GM10248 (cell line): ENCODE measurements around the gene BUB1.
"Not testable (repeated sequence)": the region's sequence is repeated elsewhere in the genome, so short reads cannot be mapped to it uniquely, and the experiment has no call there.

Experiments
- CTCF ChIA-PET: fragments of 300-600 bp; sonication (Branson Sonifier 250); formaldehyde crosslinking; extraction: SDS; loops from one replicate; lab custom pipeline; 2021; ENCODE audit warnings: antibody characterized with exemption; lab: Yijun Ruan, JAX
- POLR2A ChIA-PET: fragments of 350-650 bp; sonication (Branson Sonifier 250); formaldehyde crosslinking; extraction: SDS; loops from one replicate; lab custom pipeline; 2020; ENCODE audit warnings: antibody characterized with exemption; lab: Yijun Ruan, JAX
- DNase-seq: peaks from one replicate; pipeline ENCODE4 v3.0.0; 2012; ENCODE audit errors: extremely low spot score
- TF ChIP-seq, protein P1 (sequence below): IDR thresholded peaks from 2 replicates; pipeline ENCODE4 v1.5.1; 2012; ENCODE audit warnings: mild to moderate bottlenecking, low read depth; ENCODE audit errors: extremely low read depth, missing control alignments, control extremely low read depth

BUB1 gene

DNA sequence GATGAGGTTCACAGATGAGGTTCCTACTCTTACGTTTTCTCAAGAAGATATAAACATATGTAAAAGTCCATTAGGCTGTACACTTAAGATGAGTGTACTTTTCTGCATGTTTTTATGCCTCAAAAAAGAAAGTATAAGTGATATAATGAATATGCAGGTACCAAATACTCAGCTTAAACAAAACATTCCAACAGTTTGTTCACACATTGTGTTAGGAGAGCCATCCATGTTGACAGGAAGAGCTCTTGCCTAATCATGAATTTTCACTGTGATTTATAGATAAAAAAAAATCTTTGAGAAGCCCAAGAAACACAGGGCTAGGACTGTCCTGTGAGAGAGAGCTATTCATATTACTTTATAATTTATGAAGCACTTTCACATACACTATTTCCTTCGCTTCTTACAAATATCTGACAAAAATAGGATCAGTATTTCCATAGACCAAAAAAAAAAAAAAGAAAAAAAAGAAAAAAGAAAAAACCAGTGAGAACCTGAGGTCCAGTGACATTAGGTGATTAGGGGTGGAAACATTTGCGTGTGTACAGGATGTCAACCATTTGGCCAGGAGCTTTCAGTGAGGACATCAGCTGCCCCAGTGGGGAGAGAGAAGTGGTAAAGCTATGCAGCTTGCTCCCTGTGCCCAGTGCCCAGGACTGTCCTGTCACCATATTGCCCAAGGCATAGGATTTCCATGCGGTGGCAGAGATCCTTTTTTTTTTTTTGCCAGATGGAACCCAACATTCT is 38.7 kb downstream of the BUB1 start:
- POLR2A ChIA-PET: interaction anchor here (0.7 kb wide), 1 partner anchor 1249 kb away, joined by 3 read pairs; no protein-coding TSS in a partner anchor
- CTCF ChIA-PET: interaction anchor here (1.0 to 3.3 kb wide), 3 partner anchors 10 to 34 kb away, joined by 3 to 9 read pairs (median 3); no protein-coding TSS in a partner anchor
- TF ChIP-seq, protein P1, sequence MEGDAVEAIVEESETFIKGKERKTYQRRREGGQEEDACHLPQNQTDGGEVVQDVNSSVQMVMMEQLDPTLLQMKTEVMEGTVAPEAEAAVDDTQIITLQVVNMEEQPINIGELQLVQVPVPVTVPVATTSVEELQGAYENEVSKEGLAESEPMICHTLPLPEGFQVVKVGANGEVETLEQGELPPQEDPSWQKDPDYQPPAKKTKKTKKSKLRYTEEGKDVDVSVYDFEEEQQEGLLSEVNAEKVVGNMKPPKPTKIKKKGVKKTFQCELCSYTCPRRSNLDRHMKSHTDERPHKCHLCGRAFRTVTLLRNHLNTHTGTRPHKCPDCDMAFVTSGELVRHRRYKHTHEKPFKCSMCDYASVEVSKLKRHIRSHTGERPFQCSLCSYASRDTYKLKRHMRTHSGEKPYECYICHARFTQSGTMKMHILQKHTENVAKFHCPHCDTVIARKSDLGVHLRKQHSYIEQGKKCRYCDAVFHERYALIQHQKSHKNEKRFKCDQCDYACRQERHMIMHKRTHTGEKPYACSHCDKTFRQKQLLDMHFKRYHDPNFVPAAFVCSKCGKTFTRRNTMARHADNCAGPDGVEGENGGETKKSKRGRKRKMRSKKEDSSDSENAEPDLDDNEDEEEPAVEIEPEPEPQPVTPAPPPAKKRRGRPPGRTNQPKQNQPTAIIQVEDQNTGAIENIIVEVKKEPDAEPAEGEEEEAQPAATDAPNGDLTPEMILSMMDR: no peak
- no peak for DNase-seq

DNA sequence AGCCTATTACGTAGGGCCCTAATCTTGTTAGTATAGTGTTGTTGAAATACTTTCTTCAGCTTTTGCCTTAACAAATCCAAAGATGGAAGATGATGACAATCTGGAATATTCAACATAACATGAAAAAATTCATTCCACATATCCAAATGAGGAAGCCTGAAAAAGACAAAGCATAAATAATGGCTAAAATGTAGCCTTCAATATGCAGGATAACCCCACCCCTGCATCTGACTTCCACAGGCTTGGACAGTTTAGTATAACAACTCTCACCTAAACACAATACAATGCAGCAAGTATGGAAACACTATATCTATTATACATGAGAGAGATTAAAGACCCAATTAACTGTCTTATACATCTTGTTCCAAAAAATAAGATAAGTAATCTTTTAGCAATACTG is 39.9 kb downstream of the BUB1 start:
- TF ChIP-seq, protein P1: no peak
- POLR2A ChIA-PET: no interaction called here
- CTCF ChIA-PET: interaction anchor here (1.1 to 3.3 kb wide), 2 partner anchors 11 to 24 kb away, joined by 3 to 9 read pairs; no protein-coding TSS in a partner anchor
- no peak for DNase-seq

DNA sequence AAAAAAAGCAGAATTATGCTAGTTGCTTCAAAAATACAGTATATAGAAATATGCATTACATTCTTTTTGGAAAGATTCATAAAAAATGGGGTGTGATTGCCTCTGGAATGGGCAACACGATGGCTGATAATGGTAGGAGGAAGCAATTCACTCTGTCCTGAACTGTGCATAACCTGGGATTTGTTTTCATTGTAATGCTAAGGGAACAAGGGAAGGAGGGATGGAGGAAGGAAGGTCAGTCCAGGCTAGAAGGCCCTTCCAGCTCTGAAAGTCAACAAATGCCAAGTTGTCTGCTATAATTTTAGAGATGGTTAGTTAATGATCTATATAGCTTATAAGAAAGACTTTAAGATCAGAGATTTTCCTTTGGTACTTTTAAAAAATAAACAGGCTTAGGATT is 40.8 kb downstream of the BUB1 start:
- TF ChIP-seq, protein P1: no peak
- POLR2A ChIA-PET: no interaction called here
- CTCF ChIA-PET: no interaction called here
- DNase-seq: no peak

DNA sequence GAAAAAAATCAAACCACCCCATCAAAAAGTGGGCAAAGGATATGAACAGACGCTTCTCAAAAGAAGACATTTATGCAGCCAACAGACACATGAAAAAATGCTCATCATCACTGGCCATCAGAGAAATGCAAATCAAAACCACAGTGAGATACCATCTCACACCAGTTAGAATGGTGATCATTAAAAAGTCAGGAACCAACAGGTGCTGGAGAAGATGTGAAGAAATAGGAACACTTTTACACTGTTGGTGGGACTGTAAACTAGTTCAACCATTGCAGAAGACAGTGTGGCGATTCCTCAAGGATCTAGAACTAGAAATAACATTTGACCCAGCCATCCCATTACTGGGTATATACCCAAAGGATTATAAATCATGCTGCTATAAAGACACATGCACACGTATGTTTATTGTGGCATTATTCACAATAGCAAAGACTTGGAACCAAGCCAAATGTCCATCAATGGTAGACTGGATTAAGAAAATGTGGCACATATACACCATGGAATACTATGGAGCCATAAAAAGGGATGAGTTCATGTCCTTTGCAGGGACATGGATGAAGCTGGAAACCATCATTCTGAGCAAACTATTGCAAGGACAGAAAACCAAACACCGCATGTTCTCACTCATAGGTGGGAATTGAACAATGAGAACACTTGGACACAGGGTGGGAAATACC is 41.8 kb downstream of the BUB1 start:
- CTCF ChIA-PET, POLR2A ChIA-PET, DNase-seq: not testable (repeated sequence)

DNA sequence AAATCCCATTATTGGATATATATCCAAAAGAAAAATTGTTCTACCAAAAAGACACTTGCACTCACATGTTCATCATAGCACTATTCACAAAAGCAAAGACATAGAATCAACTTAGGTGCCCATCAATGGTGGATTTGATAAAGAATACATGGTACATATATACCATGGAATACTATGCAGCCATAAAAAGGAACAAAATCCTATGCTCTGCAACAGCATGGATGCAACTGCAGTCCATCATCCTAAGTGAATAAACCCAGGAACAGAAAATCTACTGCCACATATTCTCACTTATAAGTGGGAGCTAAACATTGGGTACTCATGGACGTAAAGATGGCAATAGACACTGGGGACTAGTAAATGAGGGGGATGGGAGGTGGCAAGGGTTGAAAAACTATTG is 50.5 kb downstream of the BUB1 start:
- CTCF ChIA-PET, DNase-seq, POLR2A ChIA-PET: not testable (repeated sequence)

DNA sequence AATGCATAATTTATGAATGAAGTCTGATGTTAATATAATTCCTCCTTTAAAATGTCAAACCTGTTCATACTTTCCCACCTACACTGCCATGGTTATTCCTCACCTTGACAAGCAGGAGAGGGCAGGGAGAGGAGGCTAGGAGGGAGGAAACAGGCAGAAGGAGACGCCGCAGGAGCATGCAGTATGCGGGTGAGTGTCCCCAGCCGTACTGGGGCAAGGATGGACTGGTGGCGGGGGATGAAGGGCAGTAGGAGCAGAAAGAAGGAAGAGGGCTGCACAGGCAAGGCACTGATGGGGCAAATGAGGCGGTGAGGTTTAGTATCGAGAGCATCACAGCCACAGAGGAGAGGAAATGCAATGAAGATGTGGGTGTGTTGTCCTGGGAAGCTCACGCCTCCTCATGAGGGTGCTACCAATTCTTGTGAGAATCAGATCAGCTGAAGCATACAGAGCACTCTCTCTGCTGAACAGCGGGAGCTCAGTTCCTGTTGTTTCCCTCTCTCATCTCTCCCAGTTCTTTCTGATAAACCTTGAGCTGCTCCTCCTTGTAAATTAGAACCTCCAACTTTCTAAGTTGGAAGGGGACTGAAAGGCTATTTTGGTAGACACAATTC is 58.4 kb downstream of the BUB1 start:
- POLR2A ChIA-PET, DNase-seq, CTCF ChIA-PET: not testable (repeated sequence)

DNA sequence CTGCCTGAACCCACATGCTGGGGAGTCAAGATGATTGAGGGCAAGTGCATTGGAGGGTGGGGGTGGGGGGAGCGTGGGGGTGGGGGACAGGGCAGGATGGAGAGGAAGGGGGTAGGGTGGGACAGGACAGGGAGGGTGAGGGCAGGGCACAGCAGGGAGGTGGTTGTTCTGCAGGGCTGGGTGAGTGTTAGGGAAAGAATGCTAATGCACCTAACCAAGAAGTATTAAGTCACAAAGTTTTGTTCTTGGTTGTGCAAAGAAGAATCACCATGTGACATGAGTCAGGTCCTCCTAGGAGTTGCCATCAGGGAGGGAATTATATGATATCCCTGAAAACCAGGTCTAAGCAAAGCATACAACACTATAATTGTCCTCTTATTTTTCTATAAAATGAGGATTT is 63.9 kb downstream of the BUB1 start:
- CTCF ChIA-PET, DNase-seq, POLR2A ChIA-PET: not testable (repeated sequence)

DNA sequence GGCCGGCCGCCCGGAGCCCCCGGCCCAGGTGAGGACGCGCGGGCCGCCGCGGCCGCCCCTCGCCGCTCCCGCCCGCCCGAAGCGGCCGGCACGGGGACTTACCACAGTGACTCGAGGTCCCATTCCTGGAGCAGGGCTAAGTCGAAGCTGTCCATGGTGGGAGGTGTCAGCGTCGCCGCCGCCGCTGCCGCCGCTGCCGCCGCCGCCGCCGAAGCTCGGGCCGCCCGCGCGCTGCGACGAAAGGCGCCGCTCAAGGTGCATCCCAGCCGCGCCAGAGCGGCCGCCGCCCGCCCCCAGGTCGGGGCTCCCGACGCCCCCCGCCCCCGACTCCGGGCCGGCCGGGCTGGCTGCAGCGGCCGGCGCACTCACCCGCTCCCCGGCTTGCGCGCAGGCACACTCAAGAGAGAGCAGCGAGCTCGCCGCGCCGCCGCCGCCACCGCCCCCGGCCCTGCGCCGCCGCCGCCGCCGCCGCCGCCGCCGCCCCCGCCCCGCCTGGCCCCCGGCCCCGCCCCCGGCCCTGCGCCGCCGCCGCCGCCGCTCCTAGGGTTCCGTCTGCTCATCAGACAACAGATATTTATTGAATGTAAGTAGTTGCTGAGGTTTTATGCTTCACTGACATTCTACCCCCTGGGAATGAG is 67.1 kb downstream of the BUB1 start:
- CTCF ChIA-PET, DNase-seq, POLR2A ChIA-PET: not testable (repeated sequence)

DNA sequence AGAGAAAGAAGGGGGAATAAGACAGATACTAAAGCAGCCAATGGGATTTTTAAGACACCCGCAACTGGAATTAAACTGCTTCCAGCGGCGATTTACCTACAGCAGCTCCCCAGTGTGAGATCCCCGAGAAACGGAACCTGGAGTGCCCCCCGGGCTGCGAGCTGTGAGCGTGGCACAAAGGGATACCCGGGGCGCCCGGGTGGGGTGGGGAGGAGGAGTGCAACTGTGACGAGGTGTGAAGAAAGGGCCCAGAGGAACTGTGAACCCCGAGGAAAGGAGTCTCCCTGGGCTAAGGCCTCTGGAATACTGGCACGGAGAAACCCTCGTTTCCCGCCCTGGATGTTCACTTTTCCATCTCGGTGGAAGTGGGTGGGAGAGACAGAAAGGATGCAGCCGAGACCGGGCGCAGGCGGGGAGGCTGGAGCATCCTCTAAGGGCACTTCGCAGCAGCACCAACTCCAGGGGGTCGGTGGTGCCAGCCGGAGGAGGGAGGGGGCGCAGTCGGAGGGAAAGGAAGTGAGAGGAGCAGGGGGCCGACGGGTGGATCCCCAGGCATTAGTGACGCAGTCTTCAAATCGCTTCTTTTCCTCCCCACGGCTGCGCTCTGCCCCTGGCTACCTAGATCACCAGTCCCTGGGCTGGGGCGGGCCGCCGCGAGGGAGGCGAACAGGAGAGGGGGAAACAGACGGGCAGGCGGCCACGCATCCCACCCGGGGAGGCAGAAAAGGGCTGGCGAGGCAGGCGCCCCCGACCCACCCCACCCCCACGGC is 67.8 kb downstream of the BUB1 start:
- CTCF ChIA-PET, POLR2A ChIA-PET: not testable (repeated sequence)

DNA sequence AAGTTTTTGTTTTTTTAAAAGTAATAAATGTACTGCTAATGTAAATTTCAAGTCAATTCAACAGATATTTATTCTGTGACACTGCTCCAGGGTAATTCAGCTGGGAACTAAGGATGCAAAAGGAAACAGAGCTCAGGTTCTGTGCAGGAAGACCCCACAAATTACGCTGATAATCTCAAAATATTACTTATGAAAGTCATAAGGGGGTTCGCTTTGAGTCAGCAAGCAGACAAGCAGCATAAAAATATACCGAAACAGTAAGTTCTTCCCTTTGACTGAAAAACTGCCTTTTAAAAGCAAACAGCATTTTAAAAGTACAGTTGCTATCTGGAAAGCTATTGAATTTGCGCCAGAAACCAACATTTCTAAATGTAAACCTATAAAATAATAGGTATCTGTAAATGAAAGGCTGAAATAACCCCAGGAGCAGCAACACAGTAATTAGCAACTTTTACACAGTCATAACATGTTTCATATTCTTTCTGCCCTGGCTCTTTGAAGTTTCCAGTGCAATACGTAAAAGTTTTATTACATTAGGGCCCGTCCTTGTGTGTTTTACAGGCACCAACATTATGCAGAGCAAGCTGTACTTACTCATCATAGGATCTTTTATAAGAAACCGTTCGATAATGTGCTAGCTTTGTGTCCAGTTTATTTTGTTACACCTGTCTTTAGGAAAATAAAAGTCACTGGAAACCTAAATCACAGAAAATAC is 68.9 kb downstream of the BUB1 start:
- POLR2A ChIA-PET, DNase-seq, CTCF ChIA-PET: not testable (repeated sequence)

More for the DNA sequence above, 67.8 kb downstream of the BUB1 start:
- not testable (repeated sequence) for DNase-seq

DNA sequence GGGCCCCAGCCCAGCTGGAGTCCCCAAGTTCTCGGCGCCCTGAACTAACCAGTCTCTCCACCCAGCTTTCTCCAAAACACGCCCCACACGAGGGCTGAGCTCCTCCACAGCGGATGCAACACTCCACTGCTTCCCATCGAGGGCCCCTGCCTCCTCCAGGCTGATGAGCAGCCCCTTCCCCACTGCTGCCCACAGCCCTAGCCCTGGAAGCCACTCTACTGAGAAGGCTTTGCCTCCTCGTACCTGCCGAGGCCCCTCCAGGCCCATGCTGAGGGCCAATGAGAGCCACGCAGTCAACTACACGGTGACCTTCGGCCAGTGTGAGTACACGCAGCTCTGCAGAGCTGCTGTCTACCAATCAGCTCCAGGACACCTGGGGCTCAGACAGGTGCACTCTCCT is 72.8 kb downstream of the BUB1 start:
- DNase-seq, POLR2A ChIA-PET: not testable (repeated sequence)

DNA sequence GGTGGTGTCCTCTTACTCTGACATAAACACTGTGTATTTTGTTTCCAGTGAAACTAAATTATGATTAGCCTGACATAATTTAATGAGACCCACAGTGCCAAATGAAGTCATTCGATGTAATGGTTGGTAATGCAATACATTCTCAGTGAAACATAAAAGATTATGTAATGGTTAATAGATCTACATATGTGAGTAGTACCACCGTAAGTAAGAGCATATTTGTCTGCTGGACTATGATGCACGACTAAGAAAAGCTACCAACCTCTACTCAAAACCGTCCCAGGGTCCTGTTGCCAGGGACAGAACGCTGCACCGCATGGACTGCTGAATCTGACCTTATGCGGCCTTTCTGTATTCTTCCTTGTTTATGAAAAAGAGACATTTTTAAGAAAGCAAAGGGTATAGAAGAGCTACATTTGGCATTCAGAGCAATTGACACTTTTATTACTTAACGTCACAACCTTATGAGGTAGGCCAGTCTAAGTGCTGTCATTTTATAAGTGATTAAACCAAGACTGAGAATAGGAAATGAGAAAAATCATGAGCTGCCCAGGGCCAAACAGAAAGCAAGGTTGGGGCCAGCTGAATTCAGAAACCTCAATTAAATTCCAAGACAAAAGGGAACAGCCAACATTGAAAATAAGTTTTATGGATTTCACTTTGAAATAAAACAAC is 73.8 kb downstream of the BUB1 start:
- DNase-seq, CTCF ChIA-PET, POLR2A ChIA-PET: not testable (repeated sequence)

More for the DNA sequence above, 72.8 kb downstream of the BUB1 start:
- CTCF ChIA-PET: not testable (repeated sequence)
